ENCODE results near the gene DNAJB12.
"Not testable (repeated sequence)": the region's sequence is repeated elsewhere in the genome, so short reads cannot be mapped to it uniquely, and the experiment has no call there.

DNA sequence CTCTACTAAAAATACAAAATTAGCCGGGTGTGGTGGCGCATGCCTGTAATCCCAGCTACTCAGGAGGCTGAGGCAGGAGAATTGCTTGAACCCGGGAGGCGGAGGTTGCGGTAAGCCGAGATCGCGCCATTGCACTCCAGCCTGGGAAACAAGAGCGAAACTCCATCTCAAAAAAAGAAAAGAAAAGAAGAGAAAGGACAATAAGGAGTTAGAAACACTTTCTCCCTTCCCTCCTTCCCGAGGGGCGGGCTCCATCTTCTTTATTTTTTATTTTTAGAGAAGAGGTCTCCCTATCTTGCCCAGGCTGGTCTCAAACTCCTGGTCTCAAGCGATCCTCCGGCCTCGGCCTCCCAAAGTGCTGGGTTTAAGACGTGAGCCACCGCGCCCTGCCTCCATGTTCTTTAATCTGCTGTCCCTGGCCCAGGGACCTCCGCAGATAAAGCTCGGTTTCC is 57.9 kb downstream of the DNAJB12 start:
- TF ChIP-seq POU2F2 (IDR thresholded peaks at IDR 0.05; ENCODE audit: borderline replicate concordance, low read depth, low read length); NBN (IDR thresholded peaks at IDR 0.05); MTA3 (IDR thresholded peaks at IDR 0.05; ENCODE audit: borderline replicate concordance, low read length); FOXK2 (IDR thresholded peaks at IDR 0.05); TCF3 (IDR thresholded peaks at IDR 0.05; ENCODE audit: borderline replicate concordance, insufficient read depth, low read depth, low read length); TBL1XR1 (IDR thresholded peaks at IDR 0.05; ENCODE audit: low read depth, low read length): not testable (repeated sequence)
- TF ChIP-seq, protein P1, sequence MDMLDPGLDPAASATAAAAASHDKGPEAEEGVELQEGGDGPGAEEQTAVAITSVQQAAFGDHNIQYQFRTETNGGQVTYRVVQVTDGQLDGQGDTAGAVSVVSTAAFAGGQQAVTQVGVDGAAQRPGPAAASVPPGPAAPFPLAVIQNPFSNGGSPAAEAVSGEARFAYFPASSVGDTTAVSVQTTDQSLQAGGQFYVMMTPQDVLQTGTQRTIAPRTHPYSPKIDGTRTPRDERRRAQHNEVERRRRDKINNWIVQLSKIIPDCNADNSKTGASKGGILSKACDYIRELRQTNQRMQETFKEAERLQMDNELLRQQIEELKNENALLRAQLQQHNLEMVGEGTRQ (IDR thresholded peaks at IDR 0.05; ENCODE audit: borderline replicate concordance, low read depth, low read length): not testable (repeated sequence)
- TF ChIP-seq, protein P2, sequence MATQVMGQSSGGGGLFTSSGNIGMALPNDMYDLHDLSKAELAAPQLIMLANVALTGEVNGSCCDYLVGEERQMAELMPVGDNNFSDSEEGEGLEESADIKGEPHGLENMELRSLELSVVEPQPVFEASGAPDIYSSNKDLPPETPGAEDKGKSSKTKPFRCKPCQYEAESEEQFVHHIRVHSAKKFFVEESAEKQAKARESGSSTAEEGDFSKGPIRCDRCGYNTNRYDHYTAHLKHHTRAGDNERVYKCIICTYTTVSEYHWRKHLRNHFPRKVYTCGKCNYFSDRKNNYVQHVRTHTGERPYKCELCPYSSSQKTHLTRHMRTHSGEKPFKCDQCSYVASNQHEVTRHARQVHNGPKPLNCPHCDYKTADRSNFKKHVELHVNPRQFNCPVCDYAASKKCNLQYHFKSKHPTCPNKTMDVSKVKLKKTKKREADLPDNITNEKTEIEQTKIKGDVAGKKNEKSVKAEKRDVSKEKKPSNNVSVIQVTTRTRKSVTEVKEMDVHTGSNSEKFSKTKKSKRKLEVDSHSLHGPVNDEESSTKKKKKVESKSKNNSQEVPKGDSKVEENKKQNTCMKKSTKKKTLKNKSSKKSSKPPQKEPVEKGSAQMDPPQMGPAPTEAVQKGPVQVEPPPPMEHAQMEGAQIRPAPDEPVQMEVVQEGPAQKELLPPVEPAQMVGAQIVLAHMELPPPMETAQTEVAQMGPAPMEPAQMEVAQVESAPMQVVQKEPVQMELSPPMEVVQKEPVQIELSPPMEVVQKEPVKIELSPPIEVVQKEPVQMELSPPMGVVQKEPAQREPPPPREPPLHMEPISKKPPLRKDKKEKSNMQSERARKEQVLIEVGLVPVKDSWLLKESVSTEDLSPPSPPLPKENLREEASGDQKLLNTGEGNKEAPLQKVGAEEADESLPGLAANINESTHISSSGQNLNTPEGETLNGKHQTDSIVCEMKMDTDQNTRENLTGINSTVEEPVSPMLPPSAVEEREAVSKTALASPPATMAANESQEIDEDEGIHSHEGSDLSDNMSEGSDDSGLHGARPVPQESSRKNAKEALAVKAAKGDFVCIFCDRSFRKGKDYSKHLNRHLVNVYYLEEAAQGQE (IDR thresholded peaks at IDR 0.05; ENCODE audit: low read depth, low read length): 0 out of 2 replicates have a peak, but pooled peaks have one; percentile 41
- TF ChIP-seq, protein P3, sequence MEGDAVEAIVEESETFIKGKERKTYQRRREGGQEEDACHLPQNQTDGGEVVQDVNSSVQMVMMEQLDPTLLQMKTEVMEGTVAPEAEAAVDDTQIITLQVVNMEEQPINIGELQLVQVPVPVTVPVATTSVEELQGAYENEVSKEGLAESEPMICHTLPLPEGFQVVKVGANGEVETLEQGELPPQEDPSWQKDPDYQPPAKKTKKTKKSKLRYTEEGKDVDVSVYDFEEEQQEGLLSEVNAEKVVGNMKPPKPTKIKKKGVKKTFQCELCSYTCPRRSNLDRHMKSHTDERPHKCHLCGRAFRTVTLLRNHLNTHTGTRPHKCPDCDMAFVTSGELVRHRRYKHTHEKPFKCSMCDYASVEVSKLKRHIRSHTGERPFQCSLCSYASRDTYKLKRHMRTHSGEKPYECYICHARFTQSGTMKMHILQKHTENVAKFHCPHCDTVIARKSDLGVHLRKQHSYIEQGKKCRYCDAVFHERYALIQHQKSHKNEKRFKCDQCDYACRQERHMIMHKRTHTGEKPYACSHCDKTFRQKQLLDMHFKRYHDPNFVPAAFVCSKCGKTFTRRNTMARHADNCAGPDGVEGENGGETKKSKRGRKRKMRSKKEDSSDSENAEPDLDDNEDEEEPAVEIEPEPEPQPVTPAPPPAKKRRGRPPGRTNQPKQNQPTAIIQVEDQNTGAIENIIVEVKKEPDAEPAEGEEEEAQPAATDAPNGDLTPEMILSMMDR (IDR thresholded peaks at IDR 0.05 in 2 of 3, conservative IDR thresholded peaks at IDR 0.05 in 1 of 3; ENCODE audit: control insufficient read depth in 2 of 3, extremely low read depth in 1 of 3, insufficient read depth in 1 of 3, low read depth in 3 of 3, low read length in 3 of 3): not testable (repeated sequence)
- TF ChIP-seq, protein P4, sequence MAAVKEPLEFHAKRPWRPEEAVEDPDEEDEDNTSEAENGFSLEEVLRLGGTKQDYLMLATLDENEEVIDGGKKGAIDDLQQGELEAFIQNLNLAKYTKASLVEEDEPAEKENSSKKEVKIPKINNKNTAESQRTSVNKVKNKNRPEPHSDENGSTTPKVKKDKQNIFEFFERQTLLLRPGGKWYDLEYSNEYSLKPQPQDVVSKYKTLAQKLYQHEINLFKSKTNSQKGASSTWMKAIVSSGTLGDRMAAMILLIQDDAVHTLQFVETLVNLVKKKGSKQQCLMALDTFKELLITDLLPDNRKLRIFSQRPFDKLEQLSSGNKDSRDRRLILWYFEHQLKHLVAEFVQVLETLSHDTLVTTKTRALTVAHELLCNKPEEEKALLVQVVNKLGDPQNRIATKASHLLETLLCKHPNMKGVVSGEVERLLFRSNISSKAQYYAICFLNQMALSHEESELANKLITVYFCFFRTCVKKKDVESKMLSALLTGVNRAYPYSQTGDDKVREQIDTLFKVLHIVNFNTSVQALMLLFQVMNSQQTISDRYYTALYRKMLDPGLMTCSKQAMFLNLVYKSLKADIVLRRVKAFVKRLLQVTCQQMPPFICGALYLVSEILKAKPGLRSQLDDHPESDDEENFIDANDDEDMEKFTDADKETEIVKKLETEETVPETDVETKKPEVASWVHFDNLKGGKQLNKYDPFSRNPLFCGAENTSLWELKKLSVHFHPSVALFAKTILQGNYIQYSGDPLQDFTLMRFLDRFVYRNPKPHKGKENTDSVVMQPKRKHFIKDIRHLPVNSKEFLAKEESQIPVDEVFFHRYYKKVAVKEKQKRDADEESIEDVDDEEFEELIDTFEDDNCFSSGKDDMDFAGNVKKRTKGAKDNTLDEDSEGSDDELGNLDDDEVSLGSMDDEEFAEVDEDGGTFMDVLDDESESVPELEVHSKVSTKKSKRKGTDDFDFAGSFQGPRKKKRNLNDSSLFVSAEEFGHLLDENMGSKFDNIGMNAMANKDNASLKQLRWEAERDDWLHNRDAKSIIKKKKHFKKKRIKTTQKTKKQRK (IDR thresholded peaks at IDR 0.05; ENCODE audit: low read depth, low read length): not testable (repeated sequence)

All from GM12878 (cell line).